ENCODE measurements around the gene SERP1.

SERP1 gene

GRCh38 chr3:150581174-150581573, 34.9 kb upstream of the SERP1 start:
- no peak for TF ChIP-seq CTCF (IDR thresholded peaks at IDR 0.05; ENCODE audit: insufficient read depth, low read depth, low read length, missing control alignments)
- H3K4me3 ChIP-seq (ENCODE audit: low read length) = no peak overlapping the region
- no peak for DNase-seq (ENCODE audit: low read depth)

GRCh38 chr3:150577855-150578254, 31.6 kb upstream of the SERP1 start:
- DNase-seq (ENCODE audit: low read depth) = peak; percentile 16
- TF ChIP-seq CTCF (IDR thresholded peaks at IDR 0.05; ENCODE audit: insufficient read depth, low read depth, low read length, missing control alignments) = peak; percentile 6
- H3K4me3 ChIP-seq (ENCODE audit: low read length) = no peak overlapping the region

- no peak for DNase-seq (ENCODE audit: low read depth)
- TF ChIP-seq CTCF (IDR thresholded peaks at IDR 0.05; ENCODE audit: insufficient read depth, low read depth, low read length, missing control alignments) = no peak
- H3K4me3 ChIP-seq (ENCODE audit: low read length) = no peak overlapping the region
These were observed 21.0 kb upstream of the SERP1 start for GRCh38 chr3:150567328-150567727.

GRCh38 chr3:150564243-150564642, 17.9 kb upstream of the SERP1 start:
- no peak overlapping the region for H3K4me3 ChIP-seq (ENCODE audit: low read length)
- no peak for DNase-seq (ENCODE audit: low read depth)
- TF ChIP-seq CTCF (IDR thresholded peaks at IDR 0.05; ENCODE audit: insufficient read depth, low read depth, low read length, missing control alignments) = no peak

GRCh38 chr3:150557725-150558124, 11.4 kb upstream of the SERP1 start:
- TF ChIP-seq CTCF (IDR thresholded peaks at IDR 0.05; ENCODE audit: insufficient read depth, low read depth, low read length, missing control alignments) = no peak
- DNase-seq (ENCODE audit: low read depth) = no peak

GRCh38 chr3:150556792-150557191, 10.5 kb upstream of the SERP1 start:
- no peak overlapping the region for H3K4me3 ChIP-seq (ENCODE audit: low read length)
- no peak for DNase-seq (ENCODE audit: low read depth)
- TF ChIP-seq CTCF (IDR thresholded peaks at IDR 0.05; ENCODE audit: insufficient read depth, low read depth, low read length, missing control alignments) = no peak

More at GRCh38 chr3:150557725-150558124, 11.4 kb upstream of the SERP1 start:
- no peak overlapping the region for H3K4me3 ChIP-seq (ENCODE audit: low read length)

GRCh38 chr3:150555859-150556436, 9.7 kb upstream of the SERP1 start:
- no peak for DNase-seq (ENCODE audit: low read depth)
- no peak for TF ChIP-seq CTCF (IDR thresholded peaks at IDR 0.05; ENCODE audit: insufficient read depth, low read depth, low read length, missing control alignments)
- H3K4me3 ChIP-seq (ENCODE audit: low read length) = no peak overlapping the region
